IMR-90 (cell line): Measurements from ENCODE around the gene PHACTR3. TPM values are rescaled to one million over a fixed set of nuclear protein-coding genes. Genes with fewer than 3 reads are reported as not detected.

Experiments used
- ATAC-seq: fragments of 200-7000 bp; cut with Tn5 transposase; 2 replicates; pipeline ENCODE4 v1.9.1; 2020; ENCODE audit warnings: low read depth, mild to moderate bottlenecking, moderate library complexity
- BruUV-seq: library from RNA; stranded (reverse); fragments of 400-500 nt; replicated peaks from 2 replicates; lab custom pipeline; 2021; lab: Mats Ljungman, UMichigan
- CTCF ChIA-PET: fragments of 300-600 bp; formaldehyde crosslinking; extraction: SDS; loops from one replicate; lab custom pipeline; 2021; ENCODE audit warnings: antibody characterized with exemption; lab: Yijun Ruan, JAX
- POLR2A ChIA-PET: fragments of 300-600 bp; sonication (Branson Sonifier 250); formaldehyde crosslinking; loops from one replicate; lab custom pipeline; 2022; ENCODE audit warnings: antibody characterized with exemption; ENCODE audit not compliant: unreplicated experiment; lab: Charles Lee
- DNase-seq: peaks from one replicate; pipeline ENCODE4 v3.0.0; 2013
- H2AFZ ChIP-seq: replicated peaks from 2 replicates; pipeline ENCODE3; 2013; ENCODE audit warnings: low read length, mild to moderate bottlenecking; ENCODE audit not compliant: poor library complexity
- H2AK5ac ChIP-seq: 2 replicates; pipeline ENCODE4 v1.6.1; 2013; ENCODE audit warnings: low read depth, low read length, inconsistent platforms
- H2AK9ac ChIP-seq: replicated peaks from 2 replicates; pipeline ENCODE3; 2013; ENCODE audit warnings: mild to moderate bottlenecking, low read depth, low read length, moderate library complexity; ENCODE audit not compliant: poor library complexity
- H2BK120ac ChIP-seq: 2 replicates; pipeline ENCODE4 v1.6.1; 2013; ENCODE audit warnings: low read depth, low read length, inconsistent platforms
- H2BK15ac ChIP-seq: 3 replicates; pipeline ENCODE4 v1.6.1; 2013; ENCODE audit warnings: low read depth, low read length, inconsistent platforms
- H2BK20ac ChIP-seq: 2 replicates; pipeline ENCODE4 v1.6.1; 2013; ENCODE audit warnings: low read depth, mild to moderate bottlenecking, inconsistent platforms, low read length, moderate library complexity
- H2BK5ac ChIP-seq: 2 replicates; pipeline ENCODE4 v1.6.1; 2013; ENCODE audit warnings: mild to moderate bottlenecking, low read depth, low read length, inconsistent platforms; ENCODE audit not compliant: poor library complexity, severe bottlenecking
- H3K14ac ChIP-seq: replicated peaks from 2 replicates; pipeline ENCODE4 v1.6.1; 2013; ENCODE audit warnings: low read depth, low read length, inconsistent platforms
- H3K18ac ChIP-seq: 2 replicates; pipeline ENCODE4 v1.6.1; 2013; ENCODE audit warnings: low read depth, low read length, control low read depth
- H3K23ac ChIP-seq: 2 replicates; pipeline ENCODE4 v1.6.1; 2013; ENCODE audit warnings: low read depth, low read length, inconsistent platforms
- H3K27ac ChIP-seq: 2 replicates; pipeline ENCODE4 v1.5.1; 2013; ENCODE audit warnings: mild to moderate bottlenecking, control low read depth, low read length; ENCODE audit not compliant: insufficient read depth
- H3K27me3 ChIP-seq: 2 replicates; pipeline ENCODE4 v1.6.1; 2013; ENCODE audit warnings: low read length; ENCODE audit not compliant: control insufficient read depth, insufficient read depth
- H3K36me3 ChIP-seq: 2 replicates; pipeline ENCODE4 v1.6.1; 2013; ENCODE audit warnings: low read length, mixed read lengths; ENCODE audit not compliant: control insufficient read depth, insufficient read depth
- H3K4ac ChIP-seq: 2 replicates; pipeline ENCODE4 v1.6.1; 2013; ENCODE audit warnings: low read depth, low read length, inconsistent platforms
- H3K4me1 ChIP-seq: 2 replicates; pipeline ENCODE4 v1.6.1; 2013; ENCODE audit warnings: low read length, mixed read lengths; ENCODE audit not compliant: control insufficient read depth, insufficient read depth
- H3K4me2 ChIP-seq: 2 replicates; pipeline ENCODE4 v1.6.1; 2013; ENCODE audit warnings: low read depth, mild to moderate bottlenecking, control low read depth, low read length, moderate library complexity
- H3K4me3 ChIP-seq: 2 replicates; pipeline ENCODE4 v1.5.1; 2013; ENCODE audit warnings: low read depth, mild to moderate bottlenecking, control low read depth, low read length, moderate library complexity; ENCODE audit not compliant: insufficient read depth
- H3K56ac ChIP-seq: 2 replicates; pipeline ENCODE4 v1.6.1; 2013; ENCODE audit warnings: low read length, inconsistent platforms; ENCODE audit not compliant: insufficient read depth; ENCODE audit errors: extremely low read depth
- H3K79me1 ChIP-seq, 2 experiments: 2 replicates each; pipeline ENCODE4 v1.6.1; 2013; ENCODE audit warnings: low read length in 2 of 2, inconsistent platforms in 1 of 2, low read depth in 1 of 2
- H3K9ac ChIP-seq: 2 replicates; pipeline ENCODE4 v1.6.1; 2013; ENCODE audit warnings: low read depth, low read length, control low read depth
- H3K9me1 ChIP-seq: 2 replicates; pipeline ENCODE4 v1.6.1; 2013; ENCODE audit warnings: low read length, inconsistent platforms; ENCODE audit not compliant: insufficient read depth
- H3K9me3 ChIP-seq: 2 replicates; pipeline ENCODE4 v1.6.1; 2013; ENCODE audit warnings: low read length; ENCODE audit not compliant: control insufficient read depth, insufficient read depth
- H4K20me1 ChIP-seq: 2 replicates; pipeline ENCODE4 v1.6.1; 2013; ENCODE audit warnings: low read length, inconsistent platforms; ENCODE audit not compliant: insufficient read depth
- H4K5ac ChIP-seq: 2 replicates; pipeline ENCODE4 v1.6.1; 2013; ENCODE audit warnings: mild to moderate bottlenecking, low read depth, low read length, control low read depth
- H4K8ac ChIP-seq, 2 experiments: 2 replicates each; pipeline ENCODE4 v1.6.1; 2013; ENCODE audit warnings: low read depth in 2 of 2, low read length in 2 of 2, control low read depth in 1 of 2, inconsistent platforms in 1 of 2
- H4K91ac ChIP-seq: 2 replicates; pipeline ENCODE4 v1.6.1; 2013; ENCODE audit warnings: low read depth, low read length, inconsistent platforms; ENCODE audit not compliant: insufficient read depth
- BHLHE40 ChIP-seq: fragments of 150-350 bp; IDR thresholded peaks from 2 replicates; pipeline ENCODE4 v1.6.1; 2016; ENCODE audit warnings: mild to moderate bottlenecking, low read depth, low read length
- CEBPB ChIP-seq: IDR thresholded peaks from 2 replicates; pipeline ENCODE4 v1.6.1; 2012; ENCODE audit warnings: low read depth, low read length, improper control_type of control experiment
- CHD1 ChIP-seq: IDR thresholded peaks from 2 replicates; pipeline ENCODE4 v1.6.1; 2012; ENCODE audit warnings: low read depth, low read length, improper control_type of control experiment
- FOS ChIP-seq: fragments of 150-350 bp; IDR thresholded peaks from 2 replicates; pipeline ENCODE4 v1.6.1; 2016; ENCODE audit warnings: low read depth, low read length
- MAZ ChIP-seq: IDR thresholded peaks from 2 replicates; pipeline ENCODE4 v1.6.1; 2012; ENCODE audit warnings: low read depth, mild to moderate bottlenecking, low read length, improper control_type of control experiment, moderate library complexity, borderline replicate concordance
- MXI1 ChIP-seq: IDR thresholded peaks from 2 replicates; pipeline ENCODE4 v1.6.1; 2012; ENCODE audit warnings: low read depth, mild to moderate bottlenecking, low read length, moderate library complexity, borderline replicate concordance
- NFE2L2 ChIP-seq: fragments of 150-350 bp; IDR thresholded peaks from 2 replicates; pipeline ENCODE4 v1.6.1; 2016; ENCODE audit warnings: low read depth, mild to moderate bottlenecking, low read length
- POLR2A ChIP-seq: IDR thresholded peaks from 2 replicates; pipeline ENCODE4 v1.6.1; 2012; ENCODE audit warnings: mild to moderate bottlenecking, low read depth, low read length
- RAD21 ChIP-seq: IDR thresholded peaks from 2 replicates; pipeline ENCODE4 v1.6.1; 2012; ENCODE audit warnings: low read length, improper control_type of control experiment
- RCOR1 ChIP-seq: IDR thresholded peaks from 2 replicates; pipeline ENCODE4 v1.6.1; 2012; ENCODE audit warnings: mild to moderate bottlenecking, low read length, improper control_type of control experiment; ENCODE audit not compliant: insufficient replicate concordance
- RFX5 ChIP-seq: IDR thresholded peaks from 2 replicates; pipeline ENCODE4 v1.8.0; 2012; ENCODE audit warnings: low read depth, mild to moderate bottlenecking, low read length, moderate library complexity
- SMC3 ChIP-seq: fragments of 150-350 bp; IDR thresholded peaks from 2 replicates; pipeline ENCODE4 v1.6.1; 2016; ENCODE audit warnings: low read depth, mild to moderate bottlenecking, antibody characterized with exemption, low read length, moderate library complexity
- WGBS, 2 experiments: methylation state at CpG; one replicate each; pipeline versions ENCODE4 v1.1.5 to v1.1.7; 2013; ENCODE audit warnings: missing lambda C conversion rate in 2 of 2; ENCODE audit not compliant: insufficient read length in 1 of 2; ENCODE audit errors: extremely low coverage in 2 of 2; 5-methylcytosine and 5-hydroxymethylcytosine counted together
- dilution Hi-C: fragments of 300-500 bp; cut with HindIII; formaldehyde crosslinking; loops from one replicate; pipeline ENCODE4 v1.14.3; 2018; ENCODE audit warnings: low sequenced_read_pairs; ENCODE audit not compliant: unreplicated experiment
- in situ Hi-C: fragments of 300-500 bp; cut with MboI; formaldehyde crosslinking; loops from 3 replicates; pipeline ENCODE4 v1.14.3; 2019; ENCODE audit warnings: low sequenced_read_pairs, inconsistent platforms, mixed read lengths
- intact Hi-C: fragments of 100-400 bp; cut with micrococcal nuclease; formaldehyde crosslinking; loops from 2 replicates; pipeline ENCODE4 v1.10.0; 2022
- polyA plus RNA-seq, 3 experiments: library from polyadenylated mRNA; depleted of rRNA; stranded (reverse); fragments of >200 nt; gene quantifications; 2 replicates each; pipeline ENCODE4 v1.2.3, GENCODE V29; 2012; ENCODE audit warnings: low replicate concordance in 1 of 3
- total RNA-seq: library from RNA; depleted of rRNA; stranded (reverse); fragments of >200 nt; gene quantifications from 2 replicates; pipeline ENCODE4 v1.2.3, GENCODE V29; 2012
- TF ChIP-seq, protein P1 (sequence below): fragments of 150-350 bp; IDR thresholded peaks from 2 replicates; pipeline ENCODE4 v1.6.1; 2016; ENCODE audit warnings: low read depth, mild to moderate bottlenecking, low read length, moderate library complexity, borderline replicate concordance
- TF ChIP-seq, protein P2 (sequence below): conservative IDR thresholded peaks from 2 replicates; pipeline ENCODE4 v1.5.1; 2012; ENCODE audit warnings: mild to moderate bottlenecking, low read depth, low read length, improper control_type of control experiment
- TF ChIP-seq, protein P3 (sequence below): fragments of 150-350 bp; IDR thresholded peaks from 2 replicates; pipeline ENCODE4 v1.6.1; 2017; ENCODE audit warnings: mild to moderate bottlenecking, antibody characterized with exemption, low read length, low read depth

Gene PHACTR3
- total and polyA plus RNA-seq, 2 of the 4 experiments (the other 2 are of a cell fraction) = not detected

DNA sequence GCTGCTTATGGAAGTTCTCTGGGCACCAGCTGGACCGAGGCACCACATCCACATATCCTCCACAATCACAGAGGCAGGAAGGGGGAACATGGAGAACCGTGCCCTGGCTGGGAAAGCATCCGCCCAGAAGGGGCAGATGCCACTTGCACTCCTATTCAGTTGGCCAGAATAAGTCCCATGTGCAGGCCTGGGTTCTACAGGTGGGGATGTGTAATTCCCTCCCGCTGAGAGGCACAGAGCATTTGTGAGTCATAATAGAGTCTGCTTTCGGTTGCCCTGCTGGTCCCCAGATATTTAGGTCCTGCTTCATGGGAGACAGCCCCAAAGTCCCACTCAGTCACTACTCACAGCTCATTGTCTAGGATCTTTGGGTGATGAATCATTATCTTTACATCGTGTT is 104.0 kb downstream of the PHACTR3 start:
- Histone ChIP-seq H3K4me2 (no peak overlapping the region), H4K91ac (no peak overlapping the region), H3K23ac (no peak overlapping the region), H2BK20ac (no peak overlapping the region), H3K4me1 (no peaks in the 10 kb centered on the region), H4K8ac (no peak overlapping the region), H4K20me1 (no peaks in the 10 kb centered on the region), H3K14ac (no peak overlapping the region), H4K5ac (no peak overlapping the region), H3K18ac (no peak overlapping the region), H2AFZ (no peak overlapping the region), H3K79me1 (no peaks in the 10 kb centered on the region), H2BK120ac (no peak overlapping the region), H3K27ac (no peak overlapping the region), H2AK5ac (no peak overlapping the region), H3K9me1 (no peaks in the 10 kb centered on the region), H3K4me3 (no peak overlapping the region), H3K9me3 (peaks cover 18% of the 10 kb centered on the region), H2BK5ac (no peak overlapping the region), H3K9ac (no peak overlapping the region), H2AK9ac (no peak overlapping the region), H3K27me3 (no peaks in the 10 kb centered on the region), H3K4ac (no peak overlapping the region), H2BK15ac (no peak overlapping the region), H3K56ac (no peak overlapping the region), H3K36me3 (no peaks in the 10 kb centered on the region)
- WGBS, 2 experiments = no CpG with 5 or more reads among the region's 6 CpGs
- in situ Hi-C loops (no loop called here), intact Hi-C loops (no loop called here), dilution Hi-C loops (no loop called here)
- POLR2A ChIA-PET = no interaction called here
- CTCF ChIA-PET = no interaction called here
- ATAC-seq (no peak), DNase-seq (no peak)
- no TSS peak for BruUV-seq
- TF ChIP-seq MAZ (no peak), MXI1 (no peak), CHD1 (no peak), FOS (no peak), NFE2L2 (no peak), BHLHE40 (no peak), CEBPB (no peak), SMC3 (no peak), RAD21 (no peak), POLR2A (no peak), RFX5 (no peak), RCOR1 (no peak)
- TF ChIP-seq, protein P1, sequence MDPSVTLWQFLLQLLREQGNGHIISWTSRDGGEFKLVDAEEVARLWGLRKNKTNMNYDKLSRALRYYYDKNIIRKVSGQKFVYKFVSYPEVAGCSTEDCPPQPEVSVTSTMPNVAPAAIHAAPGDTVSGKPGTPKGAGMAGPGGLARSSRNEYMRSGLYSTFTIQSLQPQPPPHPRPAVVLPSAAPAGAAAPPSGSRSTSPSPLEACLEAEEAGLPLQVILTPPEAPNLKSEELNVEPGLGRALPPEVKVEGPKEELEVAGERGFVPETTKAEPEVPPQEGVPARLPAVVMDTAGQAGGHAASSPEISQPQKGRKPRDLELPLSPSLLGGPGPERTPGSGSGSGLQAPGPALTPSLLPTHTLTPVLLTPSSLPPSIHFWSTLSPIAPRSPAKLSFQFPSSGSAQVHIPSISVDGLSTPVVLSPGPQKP = no peak
- TF ChIP-seq, protein P2, sequence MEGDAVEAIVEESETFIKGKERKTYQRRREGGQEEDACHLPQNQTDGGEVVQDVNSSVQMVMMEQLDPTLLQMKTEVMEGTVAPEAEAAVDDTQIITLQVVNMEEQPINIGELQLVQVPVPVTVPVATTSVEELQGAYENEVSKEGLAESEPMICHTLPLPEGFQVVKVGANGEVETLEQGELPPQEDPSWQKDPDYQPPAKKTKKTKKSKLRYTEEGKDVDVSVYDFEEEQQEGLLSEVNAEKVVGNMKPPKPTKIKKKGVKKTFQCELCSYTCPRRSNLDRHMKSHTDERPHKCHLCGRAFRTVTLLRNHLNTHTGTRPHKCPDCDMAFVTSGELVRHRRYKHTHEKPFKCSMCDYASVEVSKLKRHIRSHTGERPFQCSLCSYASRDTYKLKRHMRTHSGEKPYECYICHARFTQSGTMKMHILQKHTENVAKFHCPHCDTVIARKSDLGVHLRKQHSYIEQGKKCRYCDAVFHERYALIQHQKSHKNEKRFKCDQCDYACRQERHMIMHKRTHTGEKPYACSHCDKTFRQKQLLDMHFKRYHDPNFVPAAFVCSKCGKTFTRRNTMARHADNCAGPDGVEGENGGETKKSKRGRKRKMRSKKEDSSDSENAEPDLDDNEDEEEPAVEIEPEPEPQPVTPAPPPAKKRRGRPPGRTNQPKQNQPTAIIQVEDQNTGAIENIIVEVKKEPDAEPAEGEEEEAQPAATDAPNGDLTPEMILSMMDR = no peak
- TF ChIP-seq, protein P3, sequence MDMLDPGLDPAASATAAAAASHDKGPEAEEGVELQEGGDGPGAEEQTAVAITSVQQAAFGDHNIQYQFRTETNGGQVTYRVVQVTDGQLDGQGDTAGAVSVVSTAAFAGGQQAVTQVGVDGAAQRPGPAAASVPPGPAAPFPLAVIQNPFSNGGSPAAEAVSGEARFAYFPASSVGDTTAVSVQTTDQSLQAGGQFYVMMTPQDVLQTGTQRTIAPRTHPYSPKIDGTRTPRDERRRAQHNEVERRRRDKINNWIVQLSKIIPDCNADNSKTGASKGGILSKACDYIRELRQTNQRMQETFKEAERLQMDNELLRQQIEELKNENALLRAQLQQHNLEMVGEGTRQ = no peak
